GM21390 (cell line): ENCODE results near the gene SLC48A1.

Experiments
- ATAC-seq: cut with Tn5 transposase; IDR thresholded peaks from one replicate; pipeline ENCODE4 v1.9.1; 2021; ENCODE audit not compliant: unreplicated experiment

Gene SLC48A1

GRCh38 chr12:47773062-47773857 lies at the start of gene SLC48A1:
TSS of gene SLC48A1 (plus strand) at chr12:47773238. CDS start at chr12:47773305, 67 bp downstream.
- ATAC-seq = peak; percentile 79

- no peak for ATAC-seq
Measured at GRCh38 chr12:47725091-47725772, 47.8 kb upstream of the SLC48A1 start, which contains the start of gene ENDOU. TSS of gene ENDOU (minus strand) at chr12:47725490. CDS start at chr12:47725413, 77 bp downstream.

GRCh38 chr12:47725893-47726292 lies 47.1 kb upstream of the SLC48A1 start:
- peak; percentile 90 for ATAC-seq

- ATAC-seq = no peak
Measured at GRCh38 chr12:47729233-47729632, 43.8 kb upstream of the SLC48A1 start.

GRCh38 chr12:47730341-47730744 lies 42.7 kb upstream of the SLC48A1 start:
- ATAC-seq = no peak

- no peak for ATAC-seq
Measured at GRCh38 chr12:47731723-47732122, 41.3 kb upstream of the SLC48A1 start.

GRCh38 chr12:47732504-47732903 lies 40.5 kb upstream of the SLC48A1 start:
- ATAC-seq = no peak

- no peak for ATAC-seq
Measured at GRCh38 chr12:47733142-47733541, 39.9 kb upstream of the SLC48A1 start.

GRCh38 chr12:47734725-47735480 lies 38.1 kb upstream of the SLC48A1 start:
- no peak for ATAC-seq

GRCh38 chr12:47735649-47736048 lies 37.4 kb upstream of the SLC48A1 start:
- ATAC-seq = no peak

GRCh38 chr12:47736216-47736615 lies 36.8 kb upstream of the SLC48A1 start:
- ATAC-seq = no peak

GRCh38 chr12:47736877-47737676 lies 36.0 kb upstream of the SLC48A1 start:
- ATAC-seq = no peak

GRCh38 chr12:47737936-47738594 lies 35.0 kb upstream of the SLC48A1 start:
- ATAC-seq = no peak

- no peak for ATAC-seq
Measured at GRCh38 chr12:47739297-47739696, 33.7 kb upstream of the SLC48A1 start.

GRCh38 chr12:47739979-47740378 lies 33.1 kb upstream of the SLC48A1 start:
- peak; percentile 62 for ATAC-seq

- ATAC-seq = peak; percentile 35
Measured at GRCh38 chr12:47740606-47741339, 32.3 kb upstream of the SLC48A1 start.

GRCh38 chr12:47741340-47741703 lies 31.7 kb upstream of the SLC48A1 start:
- no peak for ATAC-seq

- no peak for ATAC-seq
Measured at GRCh38 chr12:47742253-47742825, 30.7 kb upstream of the SLC48A1 start.

GRCh38 chr12:47743311-47743860 lies 29.7 kb upstream of the SLC48A1 start:
- ATAC-seq = no peak
